Measurements from ENCODE around the gene ERGIC1.

GRCh38 chr5:172806897-172807672 is 27.0 kb upstream of the ERGIC1 start:
- TF ChIP-seq CTCF (IDR thresholded peaks at IDR 0.05; ENCODE audit: low read length) = no peak
- TF ChIP-seq EZH2phosphoT487 (IDR thresholded peaks at IDR 0.05; ENCODE audit: low read length) = no peak
